IMR-90 (cell line): ENCODE results near the gene EXD1. TPM values are rescaled to one million over a fixed set of nuclear protein-coding genes. Genes with fewer than 3 reads are reported as not detected.
"Not testable (repeated sequence)": the region's sequence is repeated elsewhere in the genome, so short reads cannot be mapped to it uniquely, and the experiment has no call there.

Experiments
- ATAC-seq: fragments of 200-7000 bp; cut with Tn5 transposase; 2 replicates; pipeline ENCODE4 v1.9.1; 2020; ENCODE audit warnings: low read depth, mild to moderate bottlenecking, moderate library complexity
- BruUV-seq: library from RNA; stranded (reverse); fragments of 400-500 nt; replicated peaks from 2 replicates; lab custom pipeline; 2021; lab: Mats Ljungman, UMichigan
- CTCF ChIA-PET: fragments of 300-600 bp; formaldehyde crosslinking; extraction: SDS; loops from one replicate; lab custom pipeline; 2021; ENCODE audit warnings: antibody characterized with exemption; lab: Yijun Ruan, JAX
- POLR2A ChIA-PET: fragments of 300-600 bp; sonication (Branson Sonifier 250); formaldehyde crosslinking; loops from one replicate; lab custom pipeline; 2022; ENCODE audit warnings: antibody characterized with exemption; ENCODE audit not compliant: unreplicated experiment; lab: Charles Lee
- DNase-seq: peaks from one replicate; pipeline ENCODE4 v3.0.0; 2013
- H2AFZ ChIP-seq: replicated peaks from 2 replicates; pipeline ENCODE3; 2013; ENCODE audit warnings: low read length, mild to moderate bottlenecking; ENCODE audit not compliant: poor library complexity
- H2AK5ac ChIP-seq: 2 replicates; pipeline ENCODE4 v1.6.1; 2013; ENCODE audit warnings: low read depth, low read length, inconsistent platforms
- H2AK9ac ChIP-seq: replicated peaks from 2 replicates; pipeline ENCODE3; 2013; ENCODE audit warnings: mild to moderate bottlenecking, low read depth, low read length, moderate library complexity; ENCODE audit not compliant: poor library complexity
- H2BK120ac ChIP-seq: 2 replicates; pipeline ENCODE4 v1.6.1; 2013; ENCODE audit warnings: low read depth, low read length, inconsistent platforms
- H2BK15ac ChIP-seq: 3 replicates; pipeline ENCODE4 v1.6.1; 2013; ENCODE audit warnings: low read depth, low read length, inconsistent platforms
- H2BK20ac ChIP-seq: 2 replicates; pipeline ENCODE4 v1.6.1; 2013; ENCODE audit warnings: low read depth, mild to moderate bottlenecking, inconsistent platforms, low read length, moderate library complexity
- H2BK5ac ChIP-seq: 2 replicates; pipeline ENCODE4 v1.6.1; 2013; ENCODE audit warnings: mild to moderate bottlenecking, low read depth, low read length, inconsistent platforms; ENCODE audit not compliant: poor library complexity, severe bottlenecking
- H3K14ac ChIP-seq: replicated peaks from 2 replicates; pipeline ENCODE4 v1.6.1; 2013; ENCODE audit warnings: low read depth, low read length, inconsistent platforms
- H3K18ac ChIP-seq: 2 replicates; pipeline ENCODE4 v1.6.1; 2013; ENCODE audit warnings: low read depth, low read length, control low read depth
- H3K23ac ChIP-seq: 2 replicates; pipeline ENCODE4 v1.6.1; 2013; ENCODE audit warnings: low read depth, low read length, inconsistent platforms
- H3K27ac ChIP-seq: 2 replicates; pipeline ENCODE4 v1.5.1; 2013; ENCODE audit warnings: mild to moderate bottlenecking, control low read depth, low read length; ENCODE audit not compliant: insufficient read depth
- H3K27me3 ChIP-seq: 2 replicates; pipeline ENCODE4 v1.6.1; 2013; ENCODE audit warnings: low read length; ENCODE audit not compliant: control insufficient read depth, insufficient read depth
- H3K36me3 ChIP-seq: 2 replicates; pipeline ENCODE4 v1.6.1; 2013; ENCODE audit warnings: low read length, mixed read lengths; ENCODE audit not compliant: control insufficient read depth, insufficient read depth
- H3K4ac ChIP-seq: 2 replicates; pipeline ENCODE4 v1.6.1; 2013; ENCODE audit warnings: low read depth, low read length, inconsistent platforms
- H3K4me1 ChIP-seq: 2 replicates; pipeline ENCODE4 v1.6.1; 2013; ENCODE audit warnings: low read length, mixed read lengths; ENCODE audit not compliant: control insufficient read depth, insufficient read depth
- H3K4me2 ChIP-seq: 2 replicates; pipeline ENCODE4 v1.6.1; 2013; ENCODE audit warnings: low read depth, mild to moderate bottlenecking, control low read depth, low read length, moderate library complexity
- H3K4me3 ChIP-seq: 2 replicates; pipeline ENCODE4 v1.5.1; 2013; ENCODE audit warnings: low read depth, mild to moderate bottlenecking, control low read depth, low read length, moderate library complexity; ENCODE audit not compliant: insufficient read depth
- H3K56ac ChIP-seq: 2 replicates; pipeline ENCODE4 v1.6.1; 2013; ENCODE audit warnings: low read length, inconsistent platforms; ENCODE audit not compliant: insufficient read depth; ENCODE audit errors: extremely low read depth
- H3K79me1 ChIP-seq, 2 experiments: 2 replicates each; pipeline ENCODE4 v1.6.1; 2013; ENCODE audit warnings: low read length in 2 of 2, inconsistent platforms in 1 of 2, low read depth in 1 of 2
- H3K9ac ChIP-seq: 2 replicates; pipeline ENCODE4 v1.6.1; 2013; ENCODE audit warnings: low read depth, low read length, control low read depth
- H3K9me1 ChIP-seq: 2 replicates; pipeline ENCODE4 v1.6.1; 2013; ENCODE audit warnings: low read length, inconsistent platforms; ENCODE audit not compliant: insufficient read depth
- H3K9me3 ChIP-seq: 2 replicates; pipeline ENCODE4 v1.6.1; 2013; ENCODE audit warnings: low read length; ENCODE audit not compliant: control insufficient read depth, insufficient read depth
- H4K20me1 ChIP-seq: 2 replicates; pipeline ENCODE4 v1.6.1; 2013; ENCODE audit warnings: low read length, inconsistent platforms; ENCODE audit not compliant: insufficient read depth
- H4K5ac ChIP-seq: 2 replicates; pipeline ENCODE4 v1.6.1; 2013; ENCODE audit warnings: mild to moderate bottlenecking, low read depth, low read length, control low read depth
- H4K8ac ChIP-seq, 2 experiments: 2 replicates each; pipeline ENCODE4 v1.6.1; 2013; ENCODE audit warnings: low read depth in 2 of 2, low read length in 2 of 2, control low read depth in 1 of 2, inconsistent platforms in 1 of 2
- H4K91ac ChIP-seq: 2 replicates; pipeline ENCODE4 v1.6.1; 2013; ENCODE audit warnings: low read depth, low read length, inconsistent platforms; ENCODE audit not compliant: insufficient read depth
- WGBS, 2 experiments: methylation state at CpG; one replicate each; pipeline versions ENCODE4 v1.1.5 to v1.1.7; 2013; ENCODE audit warnings: missing lambda C conversion rate in 2 of 2; ENCODE audit not compliant: insufficient read length in 1 of 2; ENCODE audit errors: extremely low coverage in 2 of 2; 5-methylcytosine and 5-hydroxymethylcytosine counted together
- dilution Hi-C: fragments of 300-500 bp; cut with HindIII; formaldehyde crosslinking; loops from one replicate; pipeline ENCODE4 v1.14.3; 2018; ENCODE audit warnings: low sequenced_read_pairs; ENCODE audit not compliant: unreplicated experiment
- in situ Hi-C: fragments of 300-500 bp; cut with MboI; formaldehyde crosslinking; loops from 3 replicates; pipeline ENCODE4 v1.14.3; 2019; ENCODE audit warnings: low sequenced_read_pairs, inconsistent platforms, mixed read lengths
- intact Hi-C: fragments of 100-400 bp; cut with micrococcal nuclease; formaldehyde crosslinking; loops from 2 replicates; pipeline ENCODE4 v1.10.0; 2022
- polyA plus RNA-seq, 3 experiments: library from polyadenylated mRNA; depleted of rRNA; stranded (reverse); fragments of >200 nt; gene quantifications; 2 replicates each; pipeline ENCODE4 v1.2.3, GENCODE V29; 2012; ENCODE audit warnings: low replicate concordance in 1 of 3
- total RNA-seq: library from RNA; depleted of rRNA; stranded (reverse); fragments of >200 nt; gene quantifications from 2 replicates; pipeline ENCODE4 v1.2.3, GENCODE V29; 2012

EXD1 gene
- total and polyA plus RNA-seq, 2 of the 4 experiments (the other 2 are of a cell fraction): not detected

- intact Hi-C loops, H2BK5ac ChIP-seq, in situ Hi-C loops, H3K4ac ChIP-seq, H2BK20ac ChIP-seq, H3K56ac ChIP-seq, H3K4me2 ChIP-seq, H4K8ac ChIP-seq, CTCF ChIA-PET, H3K27me3 ChIP-seq, H2AK9ac ChIP-seq, H3K79me1 ChIP-seq, H3K4me3 ChIP-seq, H3K23ac ChIP-seq, H2AFZ ChIP-seq, dilution Hi-C loops, H3K36me3 ChIP-seq, H2AK5ac ChIP-seq, H3K9me1 ChIP-seq, H4K20me1 ChIP-seq, DNase-seq, H4K5ac ChIP-seq, H3K18ac ChIP-seq, H3K14ac ChIP-seq, H4K91ac ChIP-seq, H3K9me3 ChIP-seq, H2BK120ac ChIP-seq, H3K9ac ChIP-seq, ATAC-seq, H2BK15ac ChIP-seq, BruUV-seq, POLR2A ChIA-PET, H3K27ac ChIP-seq, H3K4me1 ChIP-seq: not testable (repeated sequence)
- no CpG with 5 or more reads among the region's 7 CpGs for WGBS, 2 experiments
Measured at GRCh38 chr15:41260924-41261323, 30.4 kb upstream of the EXD1 start.
